B cell (primary cell): ENCODE measurements around the gene B3GAT3. TPM values are rescaled to one million over a fixed set of nuclear protein-coding genes. Genes with fewer than 3 reads are reported as not detected.

Experiments used
- ATAC-seq: fragments of 200-7000 bp; cut with Tn5 transposase; one replicate; pipeline ENCODE4 v1.10.0; 2021; ENCODE audit warnings: low read depth, mild to moderate bottlenecking, moderate number of reproducible peaks, moderate library complexity
- CTCF ChIA-PET: fragments of 350-600 bp; sonication (Branson Sonifier 250); formaldehyde crosslinking; loops from one replicate; lab custom pipeline; 2021; ENCODE audit warnings: antibody characterized with exemption, inconsistent platforms; lab: Charles Lee
- POLR2A ChIA-PET: fragments of 350-600 bp; sonication (Branson Sonifier 250); formaldehyde crosslinking; loops from one replicate; lab custom pipeline; 2021; ENCODE audit warnings: antibody characterized with exemption; lab: Charles Lee
- DNase-seq: peaks from one replicate; pipeline ENCODE4 v3.0.0; 2013
- H2AFZ ChIP-seq: 2 replicates; pipeline ENCODE4 v1.6.1; 2012; ENCODE audit warnings: mild to moderate bottlenecking, low read depth, low read length; ENCODE audit not compliant: insufficient read depth, poor library complexity, severe bottlenecking
- H3K27ac ChIP-seq, 2 donors: 1 replicate in 1 of 2; 2 replicates in 1 of 2; pipeline ENCODE4 v1.5.1; 2012 to 2013; ENCODE audit warnings: low read length in 2 of 2, mild to moderate bottlenecking in 2 of 2, moderate library complexity in 1 of 2
- H3K27me3 ChIP-seq, 4 experiments: fragments of 200-600 bp in 1 of 4; sonication (generic) in 1 of 4; replicated peaks in 1 of 4; 1 replicate in 2 of 4; 2 replicates in 2 of 4; pipeline versions ENCODE4 v1.6.1 to v1.7.0; 2013 to 2016; ENCODE audit warnings: low read length in 3 of 4, mild to moderate bottlenecking in 2 of 4, mixed read lengths in 1 of 4, moderate library complexity in 1 of 4; ENCODE audit not compliant: insufficient read depth in 4 of 4, control insufficient read depth in 3 of 4; ENCODE audit errors: control extremely low read depth in 1 of 4
- H3K36me3 ChIP-seq, 2 experiments: replicated peaks in 1 of 2; 1 replicate in 1 of 2; 2 replicates in 1 of 2; pipeline versions ENCODE4 v1.6.1 to v1.7.1; 2013; ENCODE audit warnings: low read length in 1 of 2; ENCODE audit not compliant: insufficient read depth in 2 of 2, control insufficient read depth in 1 of 2; ENCODE audit errors: control extremely low read depth in 1 of 2, extremely low read depth in 1 of 2
- H3K4me1 ChIP-seq, 2 donors: fragments of 200-600 bp in 1 of 2; sonication (generic) in 1 of 2; 1 replicate in 1 of 2; 2 replicates in 1 of 2; pipeline versions ENCODE4 v1.5.1 to v1.6.1; 2013 to 2017; ENCODE audit warnings: low read length in 2 of 2; ENCODE audit not compliant: control insufficient read depth in 2 of 2, insufficient read depth in 2 of 2
- H3K4me2 ChIP-seq: replicated peaks from 2 replicates; pipeline ENCODE3; 2012; ENCODE audit warnings: mild to moderate bottlenecking, low read depth, low read length; ENCODE audit not compliant: poor library complexity, severe bottlenecking
- H3K4me3 ChIP-seq, 5 experiments: fragments of 200-600 bp in 1 of 5; sonication (generic) in 1 of 5; 1 replicate in 3 of 5; 2 replicates in 2 of 5; pipeline versions ENCODE4 v1.5.1 to v1.7.0; 2011 to 2016; ENCODE audit warnings: low read length in 4 of 5, mild to moderate bottlenecking in 4 of 5, low read depth in 2 of 5, control low read depth in 1 of 5, moderate library complexity in 1 of 5; ENCODE audit not compliant: insufficient read depth in 1 of 5; ENCODE audit errors: control extremely low read depth in 1 of 5, extremely low read depth in 1 of 5
- H3K79me2 ChIP-seq: fragments of 200-600 bp; sonication (generic); one replicate; pipeline ENCODE4 v1.6.0; 2016; ENCODE audit warnings: low read length; ENCODE audit not compliant: control insufficient read depth, insufficient read depth
- H3K9ac ChIP-seq: fragments of 200-600 bp; sonication (generic); 2 replicates; pipeline ENCODE4 v1.6.1; 2017; ENCODE audit warnings: mild to moderate bottlenecking, low read length, moderate library complexity
- H3K9me3 ChIP-seq, 3 donors: one replicate each; pipeline versions ENCODE4 v1.6.1 to v1.7.1; 2013; ENCODE audit warnings: low read length in 2 of 3; ENCODE audit not compliant: control insufficient read depth in 2 of 3, insufficient read depth in 1 of 3; ENCODE audit errors: control extremely low read depth in 1 of 3
- H4K20me1 ChIP-seq: 2 replicates; pipeline ENCODE4 v1.6.0; 2012; ENCODE audit warnings: mild to moderate bottlenecking, low read length; ENCODE audit not compliant: insufficient read depth, control insufficient read depth, poor library complexity, severe bottlenecking
- H3K27ac Mint-ChIP-seq: one replicate; pipeline ENCODE4 v1.8.0; 2021; ENCODE audit warnings: mixed read lengths
- H3K27me3 Mint-ChIP-seq: one replicate; pipeline ENCODE4 v1.8.0; 2021; ENCODE audit warnings: mixed read lengths
- H3K4me1 Mint-ChIP-seq: one replicate; pipeline ENCODE4 v1.8.0; 2021; ENCODE audit warnings: mixed read lengths
- H3K4me3 Mint-ChIP-seq: one replicate; pipeline ENCODE4 v1.8.0; 2021; ENCODE audit warnings: mixed read lengths
- H3K9me3 Mint-ChIP-seq: one replicate; pipeline ENCODE4 v1.8.0; 2022; ENCODE audit warnings: mixed read lengths; ENCODE audit not compliant: insufficient read depth
- CTCF ChIP-seq: fragments of 200-600 bp; IDR thresholded peaks from one replicate; pipeline ENCODE4 v1.8.0; 2022; ENCODE audit warnings: antibody characterized with exemption, mild to moderate bottlenecking
- EZH2 ChIP-seq: IDR thresholded peaks from 2 replicates; pipeline ENCODE4 v1.6.1; 2012; ENCODE audit warnings: borderline replicate concordance, low read depth, mild to moderate bottlenecking, moderate library complexity, low read length; ENCODE audit not compliant: insufficient read depth, poor library complexity, severe bottlenecking
- WGBS: methylation state at CpG from one replicate; pipeline ENCODE4 v1.1.5; 2013; ENCODE audit warnings: missing lambda C conversion rate; ENCODE audit not compliant: insufficient coverage; 5-methylcytosine and 5-hydroxymethylcytosine counted together
- intact Hi-C: fragments of 100-400 bp; cut with micrococcal nuclease; formaldehyde crosslinking; loops from one replicate; pipeline ENCODE4 v1.10.0; 2022
- polyA plus RNA-seq: library from polyadenylated mRNA; depleted of rRNA; stranded (reverse); fragments of >200 nt; gene quantifications from 2 replicates; pipeline ENCODE4 v1.2.3, GENCODE V29; 2012
- total RNA-seq, 2 donors: library from RNA; stranded (reverse); fragments of 120-200 nt in 1 of 2; gene quantifications; 1 replicate in 1 of 2; 2 replicates in 1 of 2; pipeline versions ENCODE4 v1.2.3 to v1.2.4, GENCODE V29; 2013 to 2022

The B3GAT3 gene
- total and polyA plus RNA-seq, 2 donors (not counting 1 experiment from before 2014, with no cell fraction given), result 66.6 to 89.3 TPM

- Histone ChIP-seq H3K9ac (no peak overlapping the region), H3K4me3 (no peak overlapping the region), H3K27ac (peak overlapping the region in 1 of 2 donors; percentile 23), H4K20me1 (peaks cover 15% of the 10 kb centered on the region), H3K4me1 (peaks cover 9 to 17% of the 10 kb centered on the region in 2 donors), H2AFZ (no peak overlapping the region), H3K9me3 (peaks cover 0 to 3% (median 0%) of the 10 kb centered on the region in 3 donors), H3K36me3 (peaks cover 15 to 64% of the 10 kb centered on the region in 2 experiments), H3K79me2 (peaks cover 23% of the 10 kb centered on the region), H3K27me3 (no peaks in the 10 kb centered on the region), H3K4me2 (no peak overlapping the region)
- intact Hi-C loops, result loop anchor here (5.0 kb wide), 1 partner anchor 138 kb away; the partner anchor contains the start of genes BSCL2 and GNG3
- no peak for TF ChIP-seq EZH2
- TF ChIP-seq CTCF, result no peak
- H3K4me1 Mint-ChIP-seq, result peaks cover 50% of the 10 kb centered on the region
- DNase-seq (no peak), ATAC-seq (no peak)
- POLR2A ChIA-PET, result interaction anchor here (1.4 kb wide), 1 partner anchor 14 kb away, joined by 4 read pairs; no protein-coding TSS in a partner anchor
- no peak overlapping the region for H3K4me3 Mint-ChIP-seq
- CTCF ChIA-PET, result interaction anchor here (0.6 to 6.1 kb wide), 9 partner anchors 9 to 292 kb away, joined by 3 to 33 read pairs (median 3); partner anchors contain the start of genes HNRNPUL2 and TUT1
- no CpG with 5 or more reads among the region's 1 CpG for WGBS
- no peaks in the 10 kb centered on the region for H3K9me3 Mint-ChIP-seq
- no peak overlapping the region for H3K27ac Mint-ChIP-seq
- H3K27me3 Mint-ChIP-seq, result no peaks in the 10 kb centered on the region
Observed at GRCh38 chr11:62569611-62570010, 52.2 kb downstream of the B3GAT3 start.

DNA sequence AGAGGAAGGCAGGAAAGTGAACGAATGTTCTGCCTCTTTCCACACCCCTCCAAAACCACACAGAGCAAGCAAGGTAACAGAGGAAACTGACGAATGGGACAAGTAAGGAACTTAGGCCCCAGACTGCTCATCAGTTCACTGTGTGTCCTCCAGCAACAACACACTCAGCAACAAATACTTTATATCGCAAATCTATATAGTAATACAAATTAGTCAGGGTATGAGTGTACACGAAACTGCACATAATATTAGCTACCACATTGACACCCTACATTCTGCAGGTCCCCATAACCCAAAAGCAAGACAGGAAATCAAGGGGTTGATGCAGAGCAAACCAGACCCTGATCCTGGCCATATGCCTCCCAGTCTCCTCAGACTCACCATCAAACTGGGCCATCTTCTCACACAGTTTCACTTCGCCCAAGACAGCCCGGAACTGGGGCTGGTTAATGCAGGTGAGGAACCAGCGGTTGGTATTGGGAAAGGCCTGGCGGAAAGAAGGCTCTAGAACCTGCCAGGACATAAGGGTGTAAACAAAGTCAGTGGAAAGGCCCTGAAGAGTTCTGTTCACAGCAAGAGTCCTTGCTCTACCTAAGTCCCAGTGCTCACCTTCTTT is 54.7 kb downstream of the B3GAT3 start:
- ATAC-seq (no peak), DNase-seq (no peak)
- Mint-ChIP-seq H3K4me3 (no peak overlapping the region), H3K4me1 (peaks cover 28% of the 10 kb centered on the region), H3K27ac (no peak overlapping the region), H3K9me3 (no peaks in the 10 kb centered on the region), H3K27me3 (no peaks in the 10 kb centered on the region)
- ChIA-PET CTCF (interaction anchor here (0.7 to 1.3 kb wide), 3 partner anchors 9 to 172 kb away, joined by 3 to 5 read pairs (median 3); no protein-coding TSS in a partner anchor), POLR2A (interaction anchor here (0.6 to 0.7 kb wide), 2 partner anchors 77 to 195 kb away, joined by 3 to 5 read pairs; no protein-coding TSS in a partner anchor)
- Histone ChIP-seq H3K36me3 (peaks cover 18 to 74% of the 10 kb centered on the region in 2 experiments), H3K9me3 (no peaks in the 10 kb centered on the region), H4K20me1 (peaks cover 20% of the 10 kb centered on the region), H3K9ac (no peak overlapping the region), H3K79me2 (peaks cover 21% of the 10 kb centered on the region), H3K4me2 (no peak overlapping the region), H3K4me1 (peaks cover 0 to under 1% of the 10 kb centered on the region in 2 donors), H3K27ac (no peak overlapping the region), H3K27me3 (no peaks in the 10 kb centered on the region), H3K4me3 (no peak overlapping the region), H2AFZ (no peak overlapping the region)
- TF ChIP-seq CTCF, result no peak
- TF ChIP-seq EZH2, result no peak
- WGBS, result 91% methylated on average over 4 of the region's 8 CpGs
- intact Hi-C loops, result no loop called here
